Measurements from ENCODE around the gene SLC35G3.
"Not testable (repeated sequence)": the region's sequence is repeated elsewhere in the genome, so short reads cannot be mapped to it uniquely, and the experiment has no call there.

SLC35G3 gene

GRCh38 chr17:35162755-35163154 lies 31.4 kb downstream of the SLC35G3 start:
- DNase-seq, result no peak

DNA sequence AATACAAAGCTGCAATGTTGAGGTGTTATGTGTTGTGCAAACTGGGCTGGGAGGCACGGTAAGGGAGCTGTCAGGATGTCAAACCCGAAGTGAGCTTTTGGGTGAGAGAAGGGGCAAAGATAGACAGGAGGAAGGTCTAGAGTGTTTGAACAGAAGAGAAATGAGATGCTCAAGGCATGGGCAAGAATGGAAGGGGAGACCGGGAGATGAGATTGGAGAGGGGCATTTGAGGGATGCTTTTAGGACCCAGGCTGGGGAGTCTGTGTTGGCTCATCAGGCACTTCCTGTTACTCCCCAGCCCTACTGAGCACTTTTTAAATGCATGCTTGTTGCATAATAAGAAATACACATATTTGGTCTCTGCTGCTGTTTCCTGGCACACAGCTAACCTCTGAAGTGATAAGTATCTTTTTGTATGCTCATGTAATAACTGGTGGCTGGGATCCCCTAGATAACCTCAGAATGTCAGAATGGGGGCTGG lies 32.9 kb downstream of the SLC35G3 start:
- no peak for DNase-seq

GRCh38 chr17:35160354-35161201 lies 33.6 kb downstream of the SLC35G3 start:
- DNase-seq, result peak; percentile 23

DNA sequence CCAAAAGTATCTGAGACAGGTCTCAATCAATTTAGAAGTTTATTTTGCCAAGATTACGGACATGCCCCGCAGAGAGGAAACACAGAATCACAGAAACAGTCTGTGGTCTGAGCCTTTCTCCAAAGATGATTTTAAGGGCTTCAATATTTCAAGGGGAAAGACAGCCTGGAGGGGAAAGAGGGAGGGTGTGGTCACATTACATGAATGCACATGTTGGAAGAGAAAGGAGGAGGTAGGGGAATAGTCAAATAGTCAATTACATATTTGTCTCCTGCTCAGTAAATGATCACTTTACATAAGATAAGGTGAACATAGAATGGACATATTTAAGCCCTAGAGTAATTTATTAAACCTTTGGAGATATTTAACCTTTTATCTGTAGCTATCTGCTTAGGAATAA lies 34.3 kb downstream of the SLC35G3 start:
- DNase-seq, result no peak

DNA sequence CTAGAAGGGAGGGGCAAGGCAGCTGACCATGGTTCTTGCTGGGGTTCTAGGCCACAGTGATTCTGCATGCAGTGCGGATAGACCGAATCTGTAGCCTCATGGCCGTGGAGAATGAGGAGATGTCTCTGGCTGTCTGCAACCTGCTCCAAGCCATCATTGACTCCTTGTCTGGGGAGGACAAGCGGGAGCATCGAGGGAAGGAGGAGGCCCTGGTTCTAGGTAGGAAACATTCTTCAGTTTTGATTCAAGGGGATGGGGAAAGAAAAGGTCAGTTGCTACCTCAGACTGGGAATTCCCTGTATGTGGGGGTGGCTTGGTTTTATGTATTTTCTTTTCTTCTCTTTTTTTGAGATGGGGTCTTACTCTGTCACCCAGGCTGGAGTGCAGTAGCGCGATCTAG lies 38.9 kb downstream of the SLC35G3 start:
- DNase-seq, result no peak

- no peak for DNase-seq
Observed at GRCh38 chr17:35154196-35155165, 39.7 kb downstream of the SLC35G3 start.

- DNase-seq, result no peak
Observed at GRCh38 chr17:35152421-35153140, 41.6 kb downstream of the SLC35G3 start.

- not testable (repeated sequence) for DNase-seq
Observed at GRCh38 chr17:35151080-35151479, 43.1 kb downstream of the SLC35G3 start.

DNA sequence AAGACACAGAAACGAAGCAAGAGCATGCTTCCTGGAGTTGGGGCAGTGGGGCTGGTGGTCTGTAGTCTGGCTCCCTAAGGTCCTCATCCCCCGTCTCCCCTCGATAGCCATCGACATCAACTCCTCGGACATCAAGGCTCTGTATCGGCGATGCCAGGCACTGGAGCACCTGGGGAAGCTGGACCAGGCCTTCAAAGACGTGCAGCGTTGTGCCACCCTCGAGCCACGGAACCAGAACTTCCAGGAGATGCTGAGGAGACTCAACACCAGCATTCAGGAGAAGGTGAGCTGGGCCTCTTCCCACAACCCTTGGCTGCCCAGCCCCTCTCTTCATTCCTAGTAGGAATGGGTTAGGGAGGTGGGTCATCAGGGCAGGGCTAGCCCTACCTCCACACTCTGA lies 44.3 kb downstream of the SLC35G3 start:
- DNase-seq, result no peak

DNA sequence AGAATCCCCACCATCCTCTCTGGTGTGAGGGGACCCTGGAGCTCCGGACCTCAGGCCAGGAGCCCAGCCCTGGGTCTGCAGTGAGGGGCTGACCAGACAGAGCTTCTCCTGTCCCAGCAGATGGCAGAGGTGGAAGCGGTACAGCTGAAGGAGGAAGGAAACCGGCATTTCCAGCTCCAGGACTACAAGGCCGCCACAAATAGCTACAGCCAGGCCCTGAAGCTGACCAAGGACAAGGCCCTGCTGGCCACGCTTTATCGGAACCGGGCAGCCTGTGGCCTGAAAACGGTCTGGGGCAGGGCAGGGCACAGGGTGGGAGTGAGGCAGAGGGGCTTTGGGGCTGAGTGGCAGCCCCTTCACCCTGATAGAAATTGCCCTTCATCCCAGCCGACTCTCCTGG lies 46.0 kb downstream of the SLC35G3 start:
- DNase-seq, result no peak

DNA sequence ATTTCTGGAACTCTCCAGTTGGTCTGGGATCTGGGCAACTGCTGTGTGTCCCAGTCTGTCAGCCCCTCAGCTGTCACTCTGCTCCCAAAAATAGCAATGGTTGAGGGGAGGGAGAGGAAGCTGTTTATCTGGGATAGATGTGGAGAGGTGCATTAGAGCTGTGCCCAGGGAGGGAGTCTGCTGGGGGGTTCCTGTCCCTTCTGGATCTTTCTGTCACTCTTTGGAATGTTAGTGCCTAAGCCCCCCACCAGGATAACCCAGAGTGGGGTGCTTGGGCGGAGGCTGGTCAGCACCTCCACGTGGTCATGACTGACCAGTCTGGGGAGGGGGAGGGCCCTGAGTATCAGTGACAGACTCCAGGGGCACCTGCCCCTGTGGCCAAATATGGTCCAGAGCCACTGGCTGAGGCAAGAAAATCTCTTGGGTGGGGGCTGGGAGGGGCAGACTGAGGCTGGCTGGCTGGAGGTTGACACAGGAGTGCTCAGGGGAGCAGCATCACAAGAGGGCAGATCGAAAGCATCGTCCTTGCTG lies 46.8 kb downstream of the SLC35G3 start, which contains the start of gene UNC45B:
Gene UNC45B (plus strand): TSS at position 443 of the 531 bp plus-strand sequence. CDS start 447 bp downstream, outside the sequence.
- no peak for DNase-seq

DNA sequence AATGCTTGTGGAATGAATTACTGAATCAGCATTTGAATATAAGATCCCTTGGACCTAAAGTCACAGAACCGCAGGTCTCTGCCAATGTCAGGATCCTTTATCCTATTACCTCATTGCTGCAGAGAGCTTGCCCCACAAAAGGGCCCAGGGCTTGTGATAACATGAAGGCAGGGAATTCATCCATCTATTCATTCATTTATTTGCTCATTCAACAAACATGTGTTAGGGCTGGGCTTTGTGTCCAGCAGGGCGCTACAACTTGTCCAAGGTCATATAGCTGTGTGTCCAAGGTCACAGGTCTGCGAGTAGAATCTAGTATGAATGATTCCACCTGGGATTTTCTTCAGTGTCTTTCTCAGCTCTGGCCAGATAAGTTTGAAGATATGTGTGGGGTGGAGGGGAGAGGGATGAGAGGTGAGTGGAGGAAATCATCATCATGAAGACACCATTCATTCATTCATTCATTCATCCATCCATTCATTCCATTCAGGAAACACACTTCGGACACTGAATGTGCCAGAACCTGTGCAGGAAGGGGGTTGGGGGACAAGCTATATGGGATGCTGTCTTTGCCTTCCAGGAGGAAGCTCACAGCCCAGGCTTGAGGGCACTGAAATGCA lies 47.9 kb downstream of the SLC35G3 start:
- no peak for DNase-seq

GRCh38 chr17:35144840-35145239 lies 49.4 kb downstream of the SLC35G3 start:
- no peak for DNase-seq

All from activated naive CD4-positive, alpha-beta T cell treated with Interleukin-2 at 50 U/mL for 16 hours (primary cell).